Stimulated activated naive CD4-positive, alpha-beta T cell treated with Interleukin-2 at 50 U/mL for 16 hours (primary cell): Measurements from ENCODE around the gene CITED4.

ENCODE experiments used
- DNase-seq: peaks from one replicate; lab custom pipeline; 2025; lab: John Stamatoyannopoulos, UW

CITED4 gene

GRCh38 chr1:40853885-40854170 is 8.3 kb downstream of the CITED4 start:
- no peak for DNase-seq

DNA sequence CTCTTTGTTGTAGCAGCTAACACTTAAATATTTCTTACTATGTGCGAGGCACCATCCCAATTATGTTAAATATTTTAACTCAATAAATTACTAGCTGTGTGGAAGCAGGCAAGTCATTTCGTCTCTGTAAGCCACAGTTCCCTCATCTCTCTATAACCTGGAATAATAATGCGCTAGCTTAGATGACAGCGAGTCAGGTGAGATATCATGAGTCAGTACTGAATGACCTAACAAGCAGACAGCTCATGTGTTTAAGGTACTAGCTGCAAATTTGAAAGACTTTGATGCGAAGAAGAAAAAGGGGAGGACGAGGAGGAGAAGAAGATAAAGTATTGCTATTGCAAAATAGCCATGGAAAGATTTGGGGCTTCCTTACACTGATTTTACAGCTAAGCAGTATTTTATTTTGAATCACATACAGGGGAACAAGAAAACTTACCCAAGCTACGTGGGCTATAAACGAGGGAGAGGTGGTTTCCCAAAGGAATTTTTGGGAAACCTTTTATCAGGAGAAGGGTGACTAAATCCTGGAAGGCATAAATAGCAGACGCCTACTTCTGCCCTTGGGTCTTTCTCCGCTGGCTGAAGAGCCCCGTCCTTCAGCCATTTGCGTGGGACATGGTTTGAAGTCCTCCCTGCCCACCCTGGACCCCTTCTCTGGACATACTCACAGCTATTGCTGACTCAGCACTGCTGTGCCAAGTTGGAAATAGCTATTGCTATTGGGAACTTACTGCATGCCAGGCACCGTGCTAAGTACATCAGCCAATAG is 8.9 kb downstream of the CITED4 start:
- DNase-seq: no peak

- DNase-seq: no peak
Observed at GRCh38 chr1:40851643-40852042, 10.5 kb downstream of the CITED4 start.

- peak; percentile 60 for DNase-seq
Observed at GRCh38 chr1:40849801-40850592, 12.2 kb downstream of the CITED4 start.

- no peak for DNase-seq
Observed at GRCh38 chr1:40848530-40849189, 13.5 kb downstream of the CITED4 start.

DNA sequence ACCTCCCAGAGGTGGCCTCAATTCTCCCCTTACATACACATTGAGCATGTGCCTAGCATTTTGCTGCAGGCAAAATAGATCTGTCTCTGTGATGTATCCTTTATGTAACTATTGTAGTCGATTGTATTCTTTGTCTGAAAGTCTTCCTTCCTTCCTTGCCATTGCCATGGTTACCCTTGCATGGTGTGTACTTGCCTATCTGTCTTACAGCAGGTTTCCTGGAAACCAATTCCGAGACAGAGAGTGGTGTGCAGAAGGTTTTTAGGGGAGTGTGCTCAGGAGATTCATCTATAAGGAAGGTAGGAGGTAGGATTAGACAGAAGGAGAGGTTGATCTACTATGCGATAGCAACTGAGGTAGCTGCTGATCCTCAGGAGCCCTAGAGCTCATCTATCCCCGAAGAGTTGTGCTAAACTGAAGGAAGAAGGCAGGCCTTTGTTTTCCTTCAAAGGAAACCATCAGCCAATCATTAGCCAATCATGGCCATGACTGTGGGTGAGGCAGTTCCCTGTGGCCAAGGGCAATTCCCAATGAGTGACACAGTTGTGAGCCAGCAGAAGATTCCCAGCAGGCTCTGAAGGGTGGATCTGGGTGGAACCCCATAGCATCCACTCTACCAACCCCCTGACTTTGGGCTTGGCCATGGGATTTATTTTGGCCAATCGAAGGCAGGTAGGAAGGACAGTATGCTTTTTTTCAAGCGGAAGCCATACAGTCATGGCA is 15.0 kb downstream of the CITED4 start:
- DNase-seq: no peak

DNA sequence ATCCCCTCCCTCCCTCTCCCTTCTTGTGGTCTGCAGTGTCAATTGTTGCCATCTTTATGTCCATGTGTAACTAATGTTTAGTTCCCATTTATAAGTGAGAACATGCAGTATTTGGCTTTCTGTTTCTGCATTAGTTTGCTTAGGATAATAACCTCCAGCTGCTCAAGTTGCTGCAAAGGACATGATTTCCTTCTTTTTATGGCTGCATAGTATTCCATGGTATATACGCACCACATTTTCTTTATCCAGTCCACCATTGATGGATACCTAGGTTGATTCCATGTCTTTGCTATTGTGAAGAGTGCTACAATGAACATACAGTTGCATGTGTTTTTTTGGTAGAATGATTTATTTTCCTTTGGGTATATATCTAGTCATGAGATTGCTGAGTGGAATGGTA is 16.3 kb downstream of the CITED4 start:
- no peak for DNase-seq

- no peak for DNase-seq
Observed at GRCh38 chr1:40844887-40845878, 17.0 kb downstream of the CITED4 start.

DNA sequence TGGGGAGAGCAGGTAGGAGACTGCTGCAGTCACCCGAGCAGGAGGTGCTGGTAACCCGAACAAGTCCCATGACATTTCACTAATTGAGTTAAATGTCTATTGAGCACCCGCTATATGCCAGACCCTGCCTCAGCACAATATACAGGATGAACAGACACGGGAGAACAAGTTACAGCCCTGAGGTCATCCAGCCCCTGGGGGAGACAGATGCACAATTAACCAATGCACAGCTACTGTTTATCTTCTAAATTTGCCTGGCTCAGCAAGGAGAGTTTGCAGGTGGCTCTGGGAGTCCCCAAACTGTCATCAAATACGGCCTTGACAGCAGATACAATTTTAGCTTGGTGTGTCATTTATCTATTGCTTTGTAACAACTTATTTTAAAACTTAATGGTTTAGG is 18.1 kb downstream of the CITED4 start:
- DNase-seq: no peak

DNA sequence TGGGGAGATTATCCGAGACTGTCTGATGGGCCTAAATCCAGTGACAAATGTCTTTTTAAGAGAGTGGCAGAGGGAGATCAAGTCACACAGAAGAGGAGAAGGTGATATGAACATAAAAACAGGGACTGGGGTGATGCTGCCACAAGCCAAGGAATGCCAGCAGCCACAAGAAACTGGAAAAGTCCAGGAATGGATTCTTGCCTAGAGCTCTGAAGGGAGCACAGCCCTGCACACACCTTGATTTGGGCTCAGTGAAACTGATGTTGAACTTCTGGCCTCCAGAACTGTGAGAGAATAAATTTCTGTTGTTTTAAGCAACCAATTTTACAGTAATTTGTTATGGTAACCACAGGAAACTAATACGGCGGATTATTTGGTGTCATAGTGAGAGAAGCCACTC is 19.5 kb downstream of the CITED4 start:
- no peak for DNase-seq

DNA sequence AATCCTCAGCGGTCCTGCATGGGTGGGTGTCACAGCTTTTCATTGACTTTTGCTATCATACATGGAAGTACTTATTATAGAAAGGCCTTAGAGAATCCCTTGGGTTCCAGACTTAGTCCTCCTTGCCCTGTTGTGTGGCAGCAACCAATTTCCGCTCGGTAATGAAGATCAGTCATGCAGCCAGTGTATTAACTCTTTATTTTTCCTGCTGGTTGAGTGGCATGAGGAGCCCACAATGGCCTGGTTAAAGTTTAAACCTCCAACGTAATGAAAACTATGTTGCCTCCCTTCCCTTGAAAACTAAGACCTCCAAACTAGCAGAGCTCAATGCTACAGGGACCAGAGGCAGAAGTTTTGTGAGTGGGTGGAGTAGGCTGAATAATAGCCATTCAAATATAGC is 20.0 kb downstream of the CITED4 start:
- DNase-seq: no peak

DNA sequence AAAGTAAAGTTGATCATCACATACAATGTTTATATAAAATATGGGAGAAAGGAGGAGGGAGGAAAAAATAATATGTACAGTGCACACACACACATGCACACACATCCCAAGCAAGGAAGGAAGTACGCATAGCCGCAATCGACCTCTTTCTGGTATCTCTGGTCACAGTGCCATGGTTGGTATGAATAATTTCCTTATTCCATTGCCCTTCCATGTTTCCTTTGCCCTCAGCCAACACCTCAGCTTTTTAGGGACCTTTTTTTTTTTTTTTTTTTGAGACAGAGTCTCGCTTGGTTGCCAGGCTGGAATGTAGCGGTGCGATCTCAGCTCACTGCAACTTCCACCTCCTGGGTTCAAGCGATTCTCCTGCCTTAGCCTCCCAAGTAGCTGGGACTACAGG is 20.6 kb downstream of the CITED4 start:
- DNase-seq: no peak

DNA sequence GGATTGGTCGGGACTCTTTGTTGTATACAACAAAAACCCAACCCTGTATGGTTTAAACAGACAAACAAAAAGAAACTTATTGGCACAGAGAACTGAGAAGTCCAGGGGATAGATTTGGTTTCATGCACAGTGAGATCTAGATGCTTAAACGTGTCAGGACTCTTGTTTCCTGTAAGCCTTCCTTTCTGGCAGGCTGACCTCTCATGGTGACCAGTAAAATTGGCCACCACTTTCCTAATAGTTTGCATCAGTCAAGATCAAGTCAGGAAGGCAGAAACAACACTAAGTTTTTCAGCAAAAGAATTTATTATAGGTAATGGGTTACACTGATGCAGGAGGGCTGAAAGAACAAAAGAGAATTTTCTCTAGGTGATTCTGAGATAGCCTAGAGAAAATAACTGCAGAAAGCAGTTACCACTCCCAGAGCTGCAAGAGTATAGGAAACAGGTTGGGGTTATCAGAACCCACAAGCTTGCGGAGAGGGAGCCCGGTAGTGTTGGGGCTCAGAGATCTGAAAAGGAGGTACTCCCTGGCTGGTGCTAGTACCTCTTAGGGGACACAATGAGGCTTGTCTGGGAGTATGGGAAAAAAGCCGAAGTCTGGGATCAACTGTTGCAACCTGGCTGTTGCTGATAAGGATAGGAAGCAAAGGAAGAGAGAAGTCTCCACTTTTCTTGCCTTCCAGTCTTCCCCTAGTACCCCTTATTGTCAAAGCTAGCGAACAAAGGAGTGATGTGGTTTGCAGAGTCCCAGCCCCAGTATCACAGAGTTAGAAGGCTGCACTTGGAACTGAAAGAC is 21.4 kb downstream of the CITED4 start:
- no peak for DNase-seq

- no peak for DNase-seq
Observed at GRCh38 chr1:40839943-40840335, 22.2 kb downstream of the CITED4 start.

DNA sequence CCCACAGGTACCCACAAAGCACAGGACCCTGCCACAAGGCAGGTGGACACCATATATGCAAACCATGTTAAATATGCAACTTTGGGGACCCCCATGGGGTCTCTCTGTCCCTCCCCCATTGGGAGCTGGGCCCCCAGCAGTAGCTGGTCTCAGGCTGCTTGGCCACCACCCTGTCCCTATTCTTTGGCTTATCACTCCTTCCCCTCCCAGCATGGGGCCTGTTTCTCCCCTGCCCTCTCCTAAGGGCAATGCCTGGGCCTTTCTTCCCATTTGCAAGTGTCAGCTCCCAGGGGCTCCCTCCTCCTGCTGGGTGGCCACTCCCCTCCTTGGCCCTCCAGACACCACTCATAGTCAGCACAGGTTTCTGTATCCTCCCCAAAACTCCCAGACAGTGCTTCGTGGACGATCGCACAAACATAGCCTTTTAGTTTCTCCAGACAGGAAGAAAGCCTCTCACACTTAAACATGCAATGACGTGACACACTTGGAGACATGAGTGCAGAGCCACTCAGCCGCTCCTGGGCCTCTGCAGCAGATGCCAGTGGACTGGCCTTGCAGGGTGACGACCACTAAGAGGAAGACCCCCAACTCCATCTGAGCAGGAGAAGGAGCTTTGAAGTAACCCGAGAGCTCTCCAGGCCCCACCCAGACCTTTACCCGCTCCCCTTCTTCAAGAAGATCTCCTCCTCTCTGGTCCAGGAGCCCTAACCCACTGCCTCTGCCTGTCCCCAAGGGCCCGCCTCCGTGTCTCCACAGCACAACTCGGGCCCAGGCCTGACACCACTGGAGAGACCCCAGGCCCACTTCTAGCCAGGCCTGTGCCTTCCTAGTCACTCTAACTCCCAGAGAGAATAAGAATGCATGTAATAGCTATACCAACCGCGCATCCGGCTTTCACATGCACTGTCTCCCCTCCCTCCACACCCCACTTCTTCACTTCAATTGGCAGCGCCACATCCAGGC is 22.9 kb downstream of the CITED4 start:
- DNase-seq: no peak

DNA sequence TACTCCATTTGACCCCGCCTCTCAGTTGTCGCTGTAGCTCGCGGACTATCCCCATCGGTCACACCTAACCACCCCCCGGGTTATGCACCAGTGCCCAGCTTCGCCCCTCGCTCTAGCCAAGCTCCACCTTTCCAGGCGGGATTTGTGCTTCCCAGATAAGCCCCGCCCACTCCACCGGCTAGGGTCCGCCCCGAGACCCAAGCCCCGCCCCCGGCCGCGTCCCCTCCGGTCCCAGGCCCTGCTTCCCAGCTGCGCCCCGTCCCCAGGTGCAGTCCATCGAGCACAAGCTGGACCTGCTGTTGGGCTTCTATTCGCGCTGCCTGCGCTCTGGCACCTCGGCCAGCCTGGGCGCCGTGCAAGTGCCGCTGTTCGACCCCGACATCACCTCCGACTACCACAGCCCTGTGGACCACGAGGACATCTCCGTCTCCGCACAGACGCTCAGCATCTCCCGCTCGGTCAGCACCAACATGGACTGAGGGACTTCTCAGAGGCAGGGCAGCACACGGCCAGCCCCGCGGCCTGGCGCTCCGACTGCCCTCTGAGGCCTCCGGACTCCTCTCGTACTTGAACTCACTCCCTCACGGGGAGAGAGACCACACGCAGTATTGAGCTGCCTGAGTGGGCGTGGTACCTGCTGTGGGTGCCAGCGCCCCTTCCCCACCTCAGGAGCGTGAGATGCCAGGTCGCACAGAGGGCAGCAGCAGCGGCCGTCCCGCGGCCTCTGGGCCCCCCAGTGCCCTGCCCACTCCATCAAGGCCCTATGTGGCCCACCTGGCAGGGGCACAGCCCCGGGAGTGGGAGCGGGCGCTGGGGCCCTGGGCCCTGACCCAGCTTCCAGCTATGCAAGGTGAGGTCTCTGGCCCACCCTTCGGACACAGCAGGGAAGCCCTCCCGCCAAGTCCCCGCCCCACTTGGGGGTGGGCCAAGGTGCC is 23.9 kb downstream of the CITED4 start:
- DNase-seq: no peak

DNA sequence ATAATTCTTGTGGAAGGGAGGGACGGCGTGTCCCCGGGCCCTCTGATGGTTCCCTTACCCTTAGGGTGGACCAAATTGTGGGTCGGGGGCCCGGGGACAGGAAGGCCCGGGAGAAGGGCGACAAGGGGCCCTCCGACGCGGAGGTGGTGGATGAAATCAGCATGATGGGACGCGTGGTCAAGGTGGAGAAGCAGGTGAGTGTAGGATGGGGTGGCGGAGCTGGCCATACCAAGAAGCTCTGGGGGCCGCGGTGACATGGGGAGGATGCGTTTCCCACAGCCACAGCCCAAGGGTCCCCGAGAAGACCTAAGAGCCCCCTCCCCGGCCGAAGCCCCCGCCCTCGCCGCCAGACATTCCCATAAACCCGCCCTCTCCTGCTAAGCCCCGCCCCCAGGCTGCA is 24.6 kb downstream of the CITED4 start:
- DNase-seq: no peak

DNA sequence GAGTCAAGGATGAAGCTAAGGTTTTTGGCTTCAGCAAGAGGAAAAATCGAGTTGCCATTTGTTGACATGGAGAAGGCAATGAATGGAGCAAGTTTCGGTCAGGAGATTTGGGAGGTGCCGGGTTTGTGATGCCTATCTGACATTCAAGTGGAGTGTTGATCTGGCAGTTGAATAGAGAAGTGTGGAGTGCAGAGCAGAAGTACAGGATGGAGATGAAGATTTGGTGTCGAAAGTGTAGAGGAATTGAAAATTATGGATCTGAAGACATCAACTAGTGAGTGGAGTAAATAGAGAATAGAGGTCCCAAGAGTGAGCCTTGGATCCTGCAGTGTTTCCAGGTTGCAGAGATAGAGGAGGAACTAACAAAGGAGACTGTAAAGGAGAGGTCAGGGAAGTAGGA is 25.9 kb downstream of the CITED4 start:
- DNase-seq: no peak
